ENCODE results near the gene PNPLA6. TPM values are rescaled to one million over a fixed set of nuclear protein-coding genes. Genes with fewer than 3 reads are reported as not detected.

The PNPLA6 gene
- polyA plus RNA-seq, 1 donor (not counting 4 experiments of a cell fraction or from before 2014, with no cell fraction given): 22.4 TPM

GRCh38 chr19:7492142-7492541, 43.4 kb upstream of the PNPLA6 start:
- Histone ChIP-seq H3K4me2 (ENCODE audit: control insufficient read depth, extremely low read depth, insufficient read depth, low read depth, low read length) (no peak overlapping the region), H3K4me3 (ENCODE audit: control insufficient read depth in 2 of 3, extremely low read depth in 1 of 3, insufficient read depth in 2 of 3, low read depth in 1 of 3, low read length in 3 of 3) (no peak overlapping the region), H3K27me3 (ENCODE audit: control insufficient read depth, extremely low read depth, insufficient read depth, low read length) (peaks cover 5% of the 10 kb centered on the region), H3K9me1 (ENCODE audit: control insufficient read depth, extremely low read depth, insufficient read depth, low read length) (no peaks in the 10 kb centered on the region), H3K36me3 (ENCODE audit: control insufficient read depth in 2 of 2, extremely low read depth in 1 of 2, insufficient read depth in 2 of 2, low read length in 2 of 2) (no peaks in the 10 kb centered on the region), H3K27ac (ENCODE audit: control insufficient read depth, insufficient read depth, low read length) (no peak overlapping the region), H3K9me3 (ENCODE audit: control insufficient read depth, low read depth, low read length) (no peaks in the 10 kb centered on the region), H3K79me2 (ENCODE audit: control insufficient read depth, insufficient read depth, low read length) (no peaks in the 10 kb centered on the region), H3K4me1 (ENCODE audit: control insufficient read depth, extremely low read depth, insufficient read depth, low read length) (peaks cover 11% of the 10 kb centered on the region), H3K9ac (ENCODE audit: control insufficient read depth, extremely low read depth, insufficient read depth, low read length) (no peak overlapping the region), H2AFZ (ENCODE audit: control insufficient read depth, low read length) (no peak overlapping the region), H4K20me1 (ENCODE audit: control insufficient read depth, extremely low read depth, insufficient read depth, low read length) (no peaks in the 10 kb centered on the region)
- FAIRE-seq: no peak
- no peak for TF ChIP-seq EZH2 (IDR thresholded peaks at IDR 0.05; ENCODE audit: low read length)
- no peak for DNase-seq (ENCODE audit: low read depth, low spot score)
- dilution Hi-C loops (cut with MboI; ENCODE audit: extremely low pct_ligation_motif_present, low sequenced_read_pairs): no loop called here

GRCh38 chr19:7492558-7492957, 43.0 kb upstream of the PNPLA6 start:
- H3K9me1 ChIP-seq (ENCODE audit: control insufficient read depth, extremely low read depth, insufficient read depth, low read length): no peaks in the 10 kb centered on the region
- H2AFZ ChIP-seq (ENCODE audit: control insufficient read depth, low read length): no peak overlapping the region
- H3K9me3 ChIP-seq (ENCODE audit: control insufficient read depth, low read depth, low read length): no peaks in the 10 kb centered on the region
- no peak overlapping the region for H3K27ac ChIP-seq (ENCODE audit: control insufficient read depth, insufficient read depth, low read length)
- H3K4me2 ChIP-seq (ENCODE audit: control insufficient read depth, extremely low read depth, insufficient read depth, low read depth, low read length): no peak overlapping the region
- FAIRE-seq (no peak), DNase-seq (ENCODE audit: low read depth, low spot score) (no peak)
- no peak for TF ChIP-seq CTCF (optimal IDR thresholded peaks at IDR 0.05 in 1 of 3, IDR thresholded peaks at IDR 0.05 in 1 of 3, conservative IDR thresholded peaks at IDR 0.05 in 1 of 3; ENCODE audit: extremely low read depth in 1 of 3, insufficient read depth in 2 of 3, low read length in 3 of 3)
- no peak for TF ChIP-seq EZH2 (IDR thresholded peaks at IDR 0.05; ENCODE audit: low read length)
- dilution Hi-C loops (cut with MboI; ENCODE audit: extremely low pct_ligation_motif_present, low sequenced_read_pairs): no loop called here
- no peak overlapping the region for H3K9ac ChIP-seq (ENCODE audit: control insufficient read depth, extremely low read depth, insufficient read depth, low read length)
- peaks cover 6% of the 10 kb centered on the region for H3K27me3 ChIP-seq (ENCODE audit: control insufficient read depth, extremely low read depth, insufficient read depth, low read length)
- no peaks in the 10 kb centered on the region for H4K20me1 ChIP-seq (ENCODE audit: control insufficient read depth, extremely low read depth, insufficient read depth, low read length)
- no peaks in the 10 kb centered on the region for H3K36me3 ChIP-seq (ENCODE audit: control insufficient read depth in 2 of 2, extremely low read depth in 1 of 2, insufficient read depth in 2 of 2, low read length in 2 of 2)
- H3K4me1 ChIP-seq (ENCODE audit: control insufficient read depth, extremely low read depth, insufficient read depth, low read length): peaks cover 11% of the 10 kb centered on the region
- H3K4me3 ChIP-seq (ENCODE audit: control insufficient read depth in 2 of 3, extremely low read depth in 1 of 3, insufficient read depth in 2 of 3, low read depth in 1 of 3, low read length in 3 of 3): no peak overlapping the region
- H3K79me2 ChIP-seq (ENCODE audit: control insufficient read depth, insufficient read depth, low read length): no peaks in the 10 kb centered on the region

GRCh38 chr19:7494416-7495098, 41.0 kb upstream of the PNPLA6 start:
- FAIRE-seq (peak; percentile 53), DNase-seq (ENCODE audit: low read depth, low spot score) (no peak)
- Histone ChIP-seq H2AFZ (ENCODE audit: control insufficient read depth, low read length) (peak overlapping the region; percentile 68), H3K4me3 (ENCODE audit: control insufficient read depth in 2 of 3, extremely low read depth in 1 of 3, insufficient read depth in 2 of 3, low read depth in 1 of 3, low read length in 3 of 3) (no peak overlapping the region), H3K27ac (ENCODE audit: control insufficient read depth, insufficient read depth, low read length) (no peak overlapping the region), H3K9ac (ENCODE audit: control insufficient read depth, extremely low read depth, insufficient read depth, low read length) (peak overlapping the region; percentile 37), H3K79me2 (ENCODE audit: control insufficient read depth, insufficient read depth, low read length) (no peaks in the 10 kb centered on the region), H3K27me3 (ENCODE audit: control insufficient read depth, extremely low read depth, insufficient read depth, low read length) (peaks cover 6% of the 10 kb centered on the region), H3K4me1 (ENCODE audit: control insufficient read depth, extremely low read depth, insufficient read depth, low read length) (peaks cover 6% of the 10 kb centered on the region), H3K9me3 (ENCODE audit: control insufficient read depth, low read depth, low read length) (no peaks in the 10 kb centered on the region), H3K36me3 (ENCODE audit: control insufficient read depth in 2 of 2, extremely low read depth in 1 of 2, insufficient read depth in 2 of 2, low read length in 2 of 2) (no peaks in the 10 kb centered on the region), H4K20me1 (ENCODE audit: control insufficient read depth, extremely low read depth, insufficient read depth, low read length) (no peaks in the 10 kb centered on the region), H3K4me2 (ENCODE audit: control insufficient read depth, extremely low read depth, insufficient read depth, low read depth, low read length) (peak overlapping the region; percentile 12), H3K9me1 (ENCODE audit: control insufficient read depth, extremely low read depth, insufficient read depth, low read length) (no peaks in the 10 kb centered on the region)
- dilution Hi-C loops (cut with MboI; ENCODE audit: extremely low pct_ligation_motif_present, low sequenced_read_pairs): no loop called here
- TF ChIP-seq CTCF (optimal IDR thresholded peaks at IDR 0.05 in 1 of 3, IDR thresholded peaks at IDR 0.05 in 1 of 3, conservative IDR thresholded peaks at IDR 0.05 in 1 of 3; ENCODE audit: extremely low read depth in 1 of 3, insufficient read depth in 2 of 3, low read length in 3 of 3) (peak in 1 of 3 experiments; percentile 12), EZH2 (IDR thresholded peaks at IDR 0.05; ENCODE audit: low read length) (no peak)

Measured in keratinocyte (primary cell).